HCT116 (cell line): ENCODE measurements around the gene DIP2C. TPM values are rescaled to one million over a fixed set of nuclear protein-coding genes. Genes with fewer than 3 reads are reported as not detected.
"Not testable (repeated sequence)": the region's sequence is repeated elsewhere in the genome, so short reads cannot be mapped to it uniquely, and the experiment has no call there.

Experiments
- ATAC-seq: fragments of 200-7000 bp; cut with Tn5 transposase; 2 replicates; pipeline ENCODE4 v1.9.1; 2020; ENCODE audit warnings: mild to moderate bottlenecking, moderate library complexity
- BruUV-seq: library from RNA; stranded (reverse); fragments of 400-500 nt; replicated peaks from 2 replicates; lab custom pipeline; 2021; lab: Mats Ljungman, UMichigan
- CTCF ChIA-PET: fragments of 300-600 bp; sonication (Branson Sonifier 250); formaldehyde crosslinking; loops from one replicate; lab custom pipeline; 2021; ENCODE audit warnings: antibody characterized with exemption; lab: Charles Lee
- POLR2A ChIA-PET: fragments of 300-600, 350-600 bp; sonication (Branson Sonifier 250); formaldehyde crosslinking; loops from one replicate; lab custom pipeline; 2021; ENCODE audit warnings: antibody characterized with exemption; lab: Charles Lee
- RAD21 ChIA-PET, 2 experiments: fragments of 300-600 bp; sonication (Branson Sonifier 250); formaldehyde crosslinking; loops; one replicate each; lab custom pipeline; 2023; ENCODE audit warnings: low total read pairs in 2 of 2; ENCODE audit not compliant: uncharacterized antibody in 2 of 2, unreplicated experiment in 2 of 2, low non-redundant PET in 1 of 2; lab: Charles Lee
- DNase-seq: peaks from one replicate; pipeline ENCODE4 v3.0.0-alpha.2; 2010; ENCODE audit warnings: low read depth, low spot score
- H2AFZ ChIP-seq: fragments of 200-600 bp; shearing (Covaris generic), sonication (generic); 2 replicates; pipeline ENCODE4 v1.6.1; 2017; ENCODE audit warnings: low read depth, mixed run types, mixed read lengths, antibody characterized with exemption, low read length; ENCODE audit not compliant: poor library complexity, severe bottlenecking
- H3K27ac ChIP-seq: 2 replicates; pipeline ENCODE4 v1.5.1; 2012; ENCODE audit warnings: low read depth, low read length
- H3K27me3 ChIP-seq: fragments of 200-600 bp; sonication (generic); 2 replicates; pipeline ENCODE4 v1.6.1; 2016; ENCODE audit warnings: mixed run types, low read length, mixed read lengths; ENCODE audit not compliant: insufficient read depth
- H3K36me3 ChIP-seq, 2 experiments: fragments of 200-500 bp in 1 of 2; fragments of 200-600 bp in 1 of 2; sonication (Bioruptor generic) in 1 of 2; sonication (generic) in 1 of 2; 2 replicates each; pipeline versions ENCODE4 v1.5.1 to v1.6.1; 2014 to 2016; ENCODE audit warnings: low read length in 2 of 2, inconsistent platforms in 1 of 2, mixed read lengths in 1 of 2, mixed run types in 1 of 2; ENCODE audit not compliant: insufficient read depth in 2 of 2, control insufficient read depth in 1 of 2
- H3K4me1 ChIP-seq, 2 experiments: fragments of 200-600 bp in 1 of 2; sonication (generic) in 1 of 2; 2 replicates each; pipeline versions ENCODE4 v1.5.1 to v1.6.1; 2012 to 2017; ENCODE audit warnings: low read length in 2 of 2, inconsistent platforms in 1 of 2, mild to moderate bottlenecking in 1 of 2, mixed read lengths in 1 of 2, mixed run types in 1 of 2, moderate library complexity in 1 of 2; ENCODE audit not compliant: insufficient read depth in 2 of 2, control insufficient read depth in 1 of 2
- H3K4me2 ChIP-seq: fragments of 200-600 bp; sonication (generic); 2 replicates; pipeline ENCODE4 v1.6.1; 2017; ENCODE audit warnings: mixed run types, low read length, mixed read lengths
- H3K4me3 ChIP-seq, 2 experiments: fragments of 200-600 bp in 1 of 2; sonication (generic) in 1 of 2; replicated peaks in 1 of 2; 2 replicates each; pipeline ENCODE4 v1.5.1; 2011 to 2016; ENCODE audit warnings: low read length in 2 of 2, control low read depth in 1 of 2, low read depth in 1 of 2, mild to moderate bottlenecking in 1 of 2, mixed read lengths in 1 of 2, mixed run types in 1 of 2
- H3K79me2 ChIP-seq: fragments of 200-600 bp; sonication (generic); 2 replicates; pipeline ENCODE4 v1.6.1; 2017; ENCODE audit warnings: mild to moderate bottlenecking, mixed run types, low read length, moderate library complexity, mixed read lengths; ENCODE audit not compliant: insufficient read depth
- H3K9ac ChIP-seq: fragments of 200-600 bp; sonication (generic); 2 replicates; pipeline ENCODE4 v1.6.1; 2016; ENCODE audit warnings: low read length, mixed read lengths
- H3K9me2 ChIP-seq: fragments of 200-600 bp; sonication (generic), shearing (Covaris generic); 2 replicates; pipeline ENCODE4 v1.6.1; 2017; ENCODE audit warnings: mixed run types, mild to moderate bottlenecking, moderate library complexity; ENCODE audit not compliant: insufficient read depth
- H3K9me3 ChIP-seq, 2 experiments: fragments of 200-500 bp in 1 of 2; fragments of 200-600 bp in 1 of 2; sonication (Bioruptor generic) in 1 of 2; sonication (generic) in 1 of 2; 2 replicates each; pipeline ENCODE4 v1.6.1; 2014 to 2017; ENCODE audit warnings: low read length in 2 of 2, mixed read lengths in 2 of 2, inconsistent platforms in 1 of 2, low read depth in 1 of 2, mild to moderate bottlenecking in 1 of 2, mixed run types in 1 of 2, moderate library complexity in 1 of 2; ENCODE audit not compliant: control insufficient read depth in 1 of 2, insufficient read depth in 1 of 2
- H4K20me1 ChIP-seq: fragments of 200-600 bp; sonication (generic), shearing (Covaris generic); 2 replicates; pipeline ENCODE4 v1.6.1; 2017; ENCODE audit warnings: mixed run types, mild to moderate bottlenecking, moderate library complexity; ENCODE audit not compliant: insufficient read depth
- ELF1 ChIP-seq: IDR thresholded peaks from 2 replicates; pipeline ENCODE4 v1.6.1; 2012; ENCODE audit warnings: low read depth, borderline replicate concordance
- JUND ChIP-seq: IDR thresholded peaks from 2 replicates; pipeline ENCODE4 v1.6.1; 2012
- MAX ChIP-seq: IDR thresholded peaks from 2 replicates; pipeline ENCODE4 v1.6.1; 2012
- POLR2A ChIP-seq: IDR thresholded peaks from 2 replicates; pipeline ENCODE4 v1.7.0; 2011; ENCODE audit warnings: borderline replicate concordance; ENCODE audit not compliant: insufficient read depth, insufficient read length; ENCODE audit errors: extremely low read depth
- RAD21 ChIP-seq: IDR thresholded peaks from 2 replicates; pipeline ENCODE4 v1.6.1; 2012; ENCODE audit warnings: low read depth, mild to moderate bottlenecking
- SRF ChIP-seq: IDR thresholded peaks from 2 replicates; pipeline ENCODE4 v1.6.1; 2012; ENCODE audit warnings: low read depth
- YY1 ChIP-seq: IDR thresholded peaks from 2 replicates; pipeline ENCODE4 v1.6.1; 2011; ENCODE audit warnings: low read length, low read depth, moderate library complexity, mild to moderate bottlenecking; ENCODE audit not compliant: insufficient replicate concordance; ENCODE audit errors: extremely low read depth
- intact Hi-C: fragments of 100-400 bp; cut with micrococcal nuclease; formaldehyde crosslinking; loops from 2 replicates; pipeline ENCODE4 v1.10.0; 2022
- total RNA-seq: library from RNA; stranded (reverse); gene quantifications from one replicate; pipeline ENCODE4 v1.2.1, GENCODE V29; 2021; ENCODE audit not compliant: unreplicated experiment

The DIP2C gene
- total RNA-seq, 1 experiment from 2014 or later = 15.4 TPM

- H3K4me3 ChIP-seq = no peak overlapping the region
- ATAC-seq = 0 out of 2 replicates have a peak, but pooled peaks have one; percentile 36
- TF ChIP-seq ELF1 = no peak
- no peak for TF ChIP-seq YY1
- no peak for TF ChIP-seq SRF
- no peak for TF ChIP-seq JUND
- no peak for TF ChIP-seq POLR2A
- TF ChIP-seq MAX = no peak
- TF ChIP-seq RAD21 = no peak
- TF ChIP-seq, all 23 proteins: peak for 0
- intact Hi-C loops = loop anchor here (10.0 kb wide), 1 partner anchor 199 kb away; no protein-coding TSS in a partner anchor
- Histone ChIP-seq H3K27ac (no peak overlapping the region), H3K36me3 (no peaks in the 10 kb centered on the region), H3K4me2 (no peak overlapping the region), H3K9me2 (no peaks in the 10 kb centered on the region), H3K79me2 (no peaks in the 10 kb centered on the region), H3K9me3 (no peaks in the 10 kb centered on the region), H3K9ac (no peak overlapping the region), H4K20me1 (no peaks in the 10 kb centered on the region), H3K4me1 (peaks cover 6 to 9% of the 10 kb centered on the region in 2 experiments; a peak in 3 of 4 replicates), H2AFZ (no peak overlapping the region), H3K27me3 (no peaks in the 10 kb centered on the region)
- CTCF ChIA-PET = no interaction called here
- POLR2A ChIA-PET = no interaction called here
- no peak for DNase-seq
- RAD21 ChIA-PET = no interaction called here
- no TSS peak for BruUV-seq
These were observed 104.0 kb downstream of the DIP2C start for GRCh38 chr10:585502-585901.

GRCh38 chr10:584497-585290 lies 104.8 kb downstream of the DIP2C start:
- POLR2A ChIA-PET, BruUV-seq, H3K36me3 ChIP-seq, H3K9me3 ChIP-seq, H3K27ac ChIP-seq, DNase-seq, H4K20me1 ChIP-seq, H3K27me3 ChIP-seq, H3K4me2 ChIP-seq, ATAC-seq, H3K9ac ChIP-seq, RAD21 ChIA-PET, H3K9me2 ChIP-seq, H3K4me1 ChIP-seq, H3K4me3 ChIP-seq, H2AFZ ChIP-seq, H3K79me2 ChIP-seq, CTCF ChIA-PET: not testable (repeated sequence)
- intact Hi-C loops = loop anchor here (10.0 kb wide), 1 partner anchor 200 kb away; no protein-coding TSS in a partner anchor
